GM21526 (cell line): Measurements from ENCODE around the gene GTF3C1.
"Not testable (repeated sequence)": the region's sequence is repeated elsewhere in the genome, so short reads cannot be mapped to it uniquely, and the experiment has no call there.

Experiments used
- ATAC-seq: cut with Tn5 transposase; IDR thresholded peaks from one replicate; pipeline ENCODE4 v1.9.1; 2021; ENCODE audit warnings: moderate library complexity; ENCODE audit not compliant: unreplicated experiment, low FRiP score

The GTF3C1 gene

GRCh38 chr16:27549746-27550581, at the start of gene GTF3C1, which contains the start of gene KATNIP:
Gene GTF3C1 (minus strand): TSS chr16:27549913. CDS start chr16:27549890, 23 bp downstream.
Gene KATNIP (plus strand): TSS chr16:27550144. CDS start chr16:27550171, 27 bp downstream.
- peak; percentile 97 for ATAC-seq

- ATAC-seq, result no peak
Observed at GRCh38 chr16:27598931-27599565, 49.3 kb upstream of the GTF3C1 start.

GRCh38 chr16:27598220-27598619, 48.5 kb upstream of the GTF3C1 start:
- no peak for ATAC-seq

GRCh38 chr16:27597361-27597760, 47.6 kb upstream of the GTF3C1 start:
- no peak for ATAC-seq

GRCh38 chr16:27596411-27596810, 46.7 kb upstream of the GTF3C1 start:
- no peak for ATAC-seq

- no peak for ATAC-seq
Observed at GRCh38 chr16:27595993-27596392, 46.3 kb upstream of the GTF3C1 start.

- no peak for ATAC-seq
Observed at GRCh38 chr16:27595475-27595874, 45.8 kb upstream of the GTF3C1 start.

GRCh38 chr16:27591837-27592236, 42.1 kb upstream of the GTF3C1 start:
- no peak for ATAC-seq

- ATAC-seq, result no peak
Observed at GRCh38 chr16:27588057-27588456, 38.3 kb upstream of the GTF3C1 start.

- no peak for ATAC-seq
Observed at GRCh38 chr16:27586711-27587110, 37.0 kb upstream of the GTF3C1 start.

GRCh38 chr16:27585200-27585599, 35.5 kb upstream of the GTF3C1 start:
- no peak for ATAC-seq

GRCh38 chr16:27583634-27584033, 33.9 kb upstream of the GTF3C1 start:
- ATAC-seq, result no peak

- ATAC-seq, result no peak
Observed at GRCh38 chr16:27582883-27583282, 33.2 kb upstream of the GTF3C1 start.

GRCh38 chr16:27579087-27579980, 29.6 kb upstream of the GTF3C1 start:
- ATAC-seq, result no peak

GRCh38 chr16:27576729-27577128, 27.0 kb upstream of the GTF3C1 start:
- no peak for ATAC-seq

- ATAC-seq, result no peak
Observed at GRCh38 chr16:27572711-27573110, 23.0 kb upstream of the GTF3C1 start.

GRCh38 chr16:27571433-27572326, 22.0 kb upstream of the GTF3C1 start:
- ATAC-seq, result no peak

- not testable (repeated sequence) for ATAC-seq
Observed at GRCh38 chr16:27570986-27571385, 21.3 kb upstream of the GTF3C1 start.

GRCh38 chr16:27568077-27568476, 18.4 kb upstream of the GTF3C1 start:
- no peak for ATAC-seq

GRCh38 chr16:27566417-27566816, 16.7 kb upstream of the GTF3C1 start:
- ATAC-seq, result no peak
